Stimulated activated CD8-positive, alpha-beta memory T cell treated with anti-CD3 and anti-CD28 coated beads, Interleukin-15, amount 100 ng/mL, for 1 hour (primary cell): ENCODE results near the gene S100A7.
A peak's percentile ranks its signal among the peaks of the same experiment; 100 is the strongest.
"Not testable (repeated sequence)": the region's sequence is repeated elsewhere in the genome, so short reads cannot be mapped to it uniquely, and the experiment has no call there.

Source experiments
- DNase-seq: peaks from one replicate; pipeline ENCODE4 v3.0.0-alpha.2; 2020; ENCODE audit warnings: low read depth

The S100A7 gene

GRCh38 chr1:153476491-153477093 lies 16.1 kb upstream of the S100A7 start:
- DNase-seq, result no peak

GRCh38 chr1:153475282-153475681 lies 14.8 kb upstream of the S100A7 start:
- DNase-seq, result no peak

GRCh38 chr1:153474347-153474746 lies 13.9 kb upstream of the S100A7 start:
- no peak for DNase-seq

- no peak for DNase-seq
Observed at GRCh38 chr1:153470707-153471106, 10.3 kb upstream of the S100A7 start.

GRCh38 chr1:153466908-153467307 lies 6.5 kb upstream of the S100A7 start:
- DNase-seq, result no peak

- peak; percentile 14 for DNase-seq
Observed at GRCh38 chr1:153465811-153466636, 5.6 kb upstream of the S100A7 start.

GRCh38 chr1:153462741-153463140 lies 2.3 kb upstream of the S100A7 start:
- DNase-seq, result not testable (repeated sequence)

GRCh38 chr1:153459655-153460054 lies 796 bp downstream of the S100A7 start:
- no peak for DNase-seq

GRCh38 chr1:153456396-153456795 lies 4.1 kb downstream of the S100A7 start:
- no peak for DNase-seq

GRCh38 chr1:153448851-153449250 lies 11.6 kb downstream of the S100A7 start:
- DNase-seq, result not testable (repeated sequence)

GRCh38 chr1:153447498-153448170 lies 12.8 kb downstream of the S100A7 start:
- no peak for DNase-seq

- no peak for DNase-seq
Observed at GRCh38 chr1:153444078-153444477, 16.4 kb downstream of the S100A7 start.

GRCh38 chr1:153443486-153443885 lies 17.0 kb downstream of the S100A7 start:
- no peak for DNase-seq

- no peak for DNase-seq
Observed at GRCh38 chr1:153441238-153441755, 19.2 kb downstream of the S100A7 start.

GRCh38 chr1:153439273-153439672 lies 21.2 kb downstream of the S100A7 start:
- no peak for DNase-seq

- DNase-seq, result no peak
Observed at GRCh38 chr1:153438599-153438998, 21.9 kb downstream of the S100A7 start.

- DNase-seq, result no peak
Observed at GRCh38 chr1:153437236-153437635, 23.2 kb downstream of the S100A7 start.

- no peak for DNase-seq
Observed at GRCh38 chr1:153434746-153435455, 25.6 kb downstream of the S100A7 start.

- no peak for DNase-seq
Observed at GRCh38 chr1:153432874-153433681, 27.4 kb downstream of the S100A7 start.

- DNase-seq, result no peak
Observed at GRCh38 chr1:153431928-153432327, 28.5 kb downstream of the S100A7 start.

GRCh38 chr1:153431427-153431826 lies 29.0 kb downstream of the S100A7 start:
- no peak for DNase-seq
